Measurements from ENCODE around the gene CNTNAP2. TPM values are rescaled to one million over a fixed set of nuclear protein-coding genes. Genes with fewer than 3 reads are reported as not detected.

CNTNAP2 gene
- total RNA-seq, 2 donors from 2014 or later: 4.4 to 8.5 TPM

- intact Hi-C loops (cut with DNase I): no loop called here
- no peak for TF ChIP-seq CTCF (IDR thresholded peaks at IDR 0.05)
- Histone ChIP-seq H3K9ac (ENCODE audit: low read depth in 2 of 2, low read length in 2 of 2) (no peak overlapping the region), H3K4me1 (no peaks in the 10 kb centered on the region), H3K36me3 (no peaks in the 10 kb centered on the region), H3K4me3 (no peak overlapping the region), H3K27me3 (no peaks in the 10 kb centered on the region), H3K9me3 (no peaks in the 10 kb centered on the region), H3K27ac (no peak overlapping the region)
- no peak for DNase-seq
Observed at GRCh38 chr7:148374396-148375259, 2258.0 kb downstream of the CNTNAP2 start.

GRCh38 chr7:148379677-148380076, 2263.1 kb downstream of the CNTNAP2 start:
- DNase-seq: no peak
- Histone ChIP-seq H3K4me3 (no peak overlapping the region), H3K27ac (no peak overlapping the region), H3K9me3 (no peaks in the 10 kb centered on the region), H3K36me3 (no peaks in the 10 kb centered on the region), H3K27me3 (no peaks in the 10 kb centered on the region), H3K4me1 (no peaks in the 10 kb centered on the region), H3K9ac (ENCODE audit: low read depth in 2 of 2, low read length in 2 of 2) (no peak overlapping the region)
- intact Hi-C loops (cut with DNase I): no loop called here
- TF ChIP-seq CTCF (IDR thresholded peaks at IDR 0.05): no peak

- intact Hi-C loops (cut with DNase I): no loop called here
- H3K9ac ChIP-seq (ENCODE audit: low read depth in 2 of 2, low read length in 2 of 2): no peak overlapping the region
- DNase-seq: no peak
- H3K4me3 ChIP-seq: no peak overlapping the region
- no peaks in the 10 kb centered on the region for H3K36me3 ChIP-seq
- no peaks in the 10 kb centered on the region for H3K27me3 ChIP-seq
- no peaks in the 10 kb centered on the region for H3K9me3 ChIP-seq
- no peak for TF ChIP-seq CTCF (IDR thresholded peaks at IDR 0.05)
- no peak overlapping the region for H3K27ac ChIP-seq
- H3K4me1 ChIP-seq: no peaks in the 10 kb centered on the region
Observed at GRCh38 chr7:148380596-148381419, 2264.2 kb downstream of the CNTNAP2 start.

GRCh38 chr7:148382596-148382995, 2266.0 kb downstream of the CNTNAP2 start:
- Histone ChIP-seq H3K36me3 (no peaks in the 10 kb centered on the region), H3K4me3 (no peak overlapping the region), H3K9me3 (no peaks in the 10 kb centered on the region), H3K9ac (ENCODE audit: low read depth in 2 of 2, low read length in 2 of 2) (no peak overlapping the region), H3K27ac (no peak overlapping the region), H3K27me3 (no peaks in the 10 kb centered on the region), H3K4me1 (no peaks in the 10 kb centered on the region)
- intact Hi-C loops (cut with DNase I): no loop called here
- DNase-seq: no peak
- no peak for TF ChIP-seq CTCF (IDR thresholded peaks at IDR 0.05)

- no peaks in the 10 kb centered on the region for H3K27me3 ChIP-seq
- no peaks in the 10 kb centered on the region for H3K36me3 ChIP-seq
- H3K9ac ChIP-seq (ENCODE audit: low read depth in 2 of 2, low read length in 2 of 2): no peak overlapping the region
- H3K4me1 ChIP-seq: no peaks in the 10 kb centered on the region
- intact Hi-C loops (cut with DNase I): no loop called here
- no peaks in the 10 kb centered on the region for H3K9me3 ChIP-seq
- TF ChIP-seq CTCF (IDR thresholded peaks at IDR 0.05): no peak
- H3K27ac ChIP-seq: no peak overlapping the region
- H3K4me3 ChIP-seq: no peak overlapping the region
- DNase-seq: no peak
Observed at GRCh38 chr7:148383651-148384050, 2267.1 kb downstream of the CNTNAP2 start.
